Osteocyte (in vitro differentiated cells): Measurements from ENCODE around the gene LAX1. TPM values are rescaled to one million over a fixed set of nuclear protein-coding genes. Genes with fewer than 3 reads are reported as not detected.

Experiments
- DNase-seq: peaks from one replicate; pipeline ENCODE4 v3.0.0; 2021; ENCODE audit warnings: mixed read lengths; ENCODE audit not compliant: unreplicated experiment; ENCODE audit errors: extremely low spot score
- H3K27ac Mint-ChIP-seq: one replicate; pipeline ENCODE4 v1.8.0; 2021; ENCODE audit warnings: mild to moderate bottlenecking, mixed read lengths; ENCODE audit not compliant: unreplicated experiment
- H3K27me3 Mint-ChIP-seq: one replicate; pipeline ENCODE4 v1.8.0; 2021; ENCODE audit warnings: mixed read lengths; ENCODE audit not compliant: unreplicated experiment
- H3K36me3 Mint-ChIP-seq: one replicate; pipeline ENCODE4 v1.8.0; 2021; ENCODE audit warnings: mixed read lengths; ENCODE audit not compliant: unreplicated experiment
- H3K4me1 Mint-ChIP-seq: one replicate; pipeline ENCODE4 v1.8.0; 2021; ENCODE audit warnings: mixed read lengths; ENCODE audit not compliant: unreplicated experiment
- H3K4me3 Mint-ChIP-seq: one replicate; pipeline ENCODE4 v1.8.0; 2021; ENCODE audit warnings: mild to moderate bottlenecking, moderate library complexity, mixed read lengths; ENCODE audit not compliant: unreplicated experiment
- H3K9me3 Mint-ChIP-seq: one replicate; pipeline ENCODE4 v1.8.0; 2021; ENCODE audit warnings: mixed read lengths; ENCODE audit not compliant: unreplicated experiment
- total RNA-seq: library from RNA; stranded (reverse); gene quantifications from 2 replicates; pipeline ENCODE4 v1.2.1, GENCODE V29; 2021
- TF ChIP-seq, protein P1 (sequence below): fragments of 200-600 bp; sonication (generic); IDR thresholded peaks from 2 replicates; pipeline ENCODE4 v1.5.0; 2021; ENCODE audit warnings: antibody characterized with exemption, mild to moderate bottlenecking, moderate library complexity

The LAX1 gene
- total RNA-seq, 1 donor from 2014 or later = not detected

DNA sequence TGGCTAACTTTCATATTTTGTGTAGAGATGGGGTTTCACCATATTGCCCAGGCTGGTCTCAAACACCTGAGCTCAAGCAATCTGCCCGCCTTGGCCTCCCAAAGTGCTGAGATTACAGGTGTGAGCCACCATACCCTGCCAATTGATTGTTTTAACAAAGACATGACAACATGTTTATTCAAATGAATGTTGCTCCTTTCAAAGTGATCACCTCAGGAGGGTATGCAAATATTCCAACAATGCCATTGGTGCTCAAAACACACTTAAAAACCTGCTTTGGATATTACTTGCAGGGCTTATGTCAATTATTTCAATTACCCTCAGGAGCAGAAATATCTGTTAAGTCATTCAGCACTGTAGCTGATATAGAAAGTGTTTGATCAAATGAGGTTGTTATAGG lies 7.9 kb downstream of the LAX1 start:
- no peak for DNase-seq
- H3K4me1 Mint-ChIP-seq = no peaks in the 10 kb centered on the region
- TF ChIP-seq, protein P1, sequence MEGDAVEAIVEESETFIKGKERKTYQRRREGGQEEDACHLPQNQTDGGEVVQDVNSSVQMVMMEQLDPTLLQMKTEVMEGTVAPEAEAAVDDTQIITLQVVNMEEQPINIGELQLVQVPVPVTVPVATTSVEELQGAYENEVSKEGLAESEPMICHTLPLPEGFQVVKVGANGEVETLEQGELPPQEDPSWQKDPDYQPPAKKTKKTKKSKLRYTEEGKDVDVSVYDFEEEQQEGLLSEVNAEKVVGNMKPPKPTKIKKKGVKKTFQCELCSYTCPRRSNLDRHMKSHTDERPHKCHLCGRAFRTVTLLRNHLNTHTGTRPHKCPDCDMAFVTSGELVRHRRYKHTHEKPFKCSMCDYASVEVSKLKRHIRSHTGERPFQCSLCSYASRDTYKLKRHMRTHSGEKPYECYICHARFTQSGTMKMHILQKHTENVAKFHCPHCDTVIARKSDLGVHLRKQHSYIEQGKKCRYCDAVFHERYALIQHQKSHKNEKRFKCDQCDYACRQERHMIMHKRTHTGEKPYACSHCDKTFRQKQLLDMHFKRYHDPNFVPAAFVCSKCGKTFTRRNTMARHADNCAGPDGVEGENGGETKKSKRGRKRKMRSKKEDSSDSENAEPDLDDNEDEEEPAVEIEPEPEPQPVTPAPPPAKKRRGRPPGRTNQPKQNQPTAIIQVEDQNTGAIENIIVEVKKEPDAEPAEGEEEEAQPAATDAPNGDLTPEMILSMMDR = no peak
- no peak overlapping the region for H3K27ac Mint-ChIP-seq
- H3K36me3 Mint-ChIP-seq = no peaks in the 10 kb centered on the region
- no peak overlapping the region for H3K4me3 Mint-ChIP-seq
- peaks cover 25% of the 10 kb centered on the region for H3K27me3 Mint-ChIP-seq
- H3K9me3 Mint-ChIP-seq = no peaks in the 10 kb centered on the region

DNA sequence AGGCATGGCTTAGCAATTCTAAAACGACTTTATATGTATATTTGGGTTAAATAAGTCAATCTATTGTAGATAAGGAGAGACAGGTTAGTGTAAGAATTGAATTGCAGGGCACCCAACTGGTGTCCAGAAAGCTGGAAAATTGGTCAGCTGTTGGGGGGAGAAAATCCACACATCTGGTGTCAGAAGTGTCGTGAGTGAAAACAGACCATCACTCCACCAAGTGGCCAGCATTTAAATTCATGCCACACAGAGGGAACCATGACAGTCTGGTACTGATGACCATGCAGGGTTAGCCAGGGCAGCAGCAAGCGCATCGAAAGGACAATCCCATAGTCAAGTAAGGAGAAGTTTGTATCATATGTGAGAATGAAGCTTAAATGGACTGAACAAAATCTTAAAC lies 11.7 kb downstream of the LAX1 start:
- peaks cover 5% of the 10 kb centered on the region for H3K27me3 Mint-ChIP-seq
- TF ChIP-seq, protein P1 = peak; percentile 27
- no peak overlapping the region for H3K4me3 Mint-ChIP-seq
- no peaks in the 10 kb centered on the region for H3K4me1 Mint-ChIP-seq
- no peaks in the 10 kb centered on the region for H3K36me3 Mint-ChIP-seq
- no peaks in the 10 kb centered on the region for H3K9me3 Mint-ChIP-seq
- no peak overlapping the region for H3K27ac Mint-ChIP-seq
- DNase-seq = no peak

DNA sequence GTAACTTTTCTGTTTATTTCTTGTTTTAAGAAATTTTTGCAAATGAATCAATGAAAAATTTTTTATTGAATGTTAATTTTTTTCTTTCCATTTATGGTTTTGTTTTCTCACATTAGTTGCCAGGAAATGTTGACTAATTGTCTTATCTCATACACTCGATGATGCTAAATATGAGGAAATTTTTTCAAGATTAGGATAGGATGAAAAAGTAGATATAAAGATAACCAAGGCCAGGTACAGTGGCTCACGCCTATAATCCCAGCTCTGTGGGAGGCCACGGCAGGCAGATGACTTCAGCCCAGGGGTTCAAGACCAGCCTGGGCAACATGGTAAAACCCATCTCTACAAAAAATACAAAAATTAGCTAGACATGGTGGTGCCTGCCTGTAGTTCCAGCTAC lies 12.6 kb downstream of the LAX1 start:
- H3K4me3 Mint-ChIP-seq = no peak overlapping the region
- no peak for DNase-seq
- no peaks in the 10 kb centered on the region for H3K27me3 Mint-ChIP-seq
- no peaks in the 10 kb centered on the region for H3K36me3 Mint-ChIP-seq
- no peak overlapping the region for H3K27ac Mint-ChIP-seq
- H3K9me3 Mint-ChIP-seq = no peaks in the 10 kb centered on the region
- no peaks in the 10 kb centered on the region for H3K4me1 Mint-ChIP-seq
- TF ChIP-seq, protein P1 = no peak

DNA sequence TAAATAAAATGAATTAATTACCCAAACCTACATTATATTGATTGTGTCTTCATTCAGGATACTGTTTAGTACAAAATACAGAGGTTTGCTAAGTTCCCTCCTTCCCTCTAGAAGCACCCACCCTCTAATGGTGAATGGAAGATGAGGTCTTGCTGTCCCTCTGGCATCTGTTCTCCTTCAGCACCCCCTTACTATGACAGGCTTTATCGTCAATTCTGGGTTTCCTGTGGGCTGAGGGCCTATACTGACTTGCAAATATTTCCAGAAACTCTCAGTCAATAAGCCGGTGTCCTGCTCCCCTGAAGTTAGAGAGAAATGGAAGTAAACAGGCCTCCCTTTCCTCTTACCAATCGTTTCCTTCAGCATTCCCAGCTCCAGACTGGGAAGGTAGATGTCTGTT lies 13.2 kb downstream of the LAX1 start:
- Mint-ChIP-seq H3K27ac (no peak overlapping the region), H3K27me3 (no peaks in the 10 kb centered on the region), H3K36me3 (no peaks in the 10 kb centered on the region), H3K4me3 (no peak overlapping the region), H3K4me1 (no peaks in the 10 kb centered on the region), H3K9me3 (no peaks in the 10 kb centered on the region)
- TF ChIP-seq, protein P1 = no peak
- no peak for DNase-seq

DNA sequence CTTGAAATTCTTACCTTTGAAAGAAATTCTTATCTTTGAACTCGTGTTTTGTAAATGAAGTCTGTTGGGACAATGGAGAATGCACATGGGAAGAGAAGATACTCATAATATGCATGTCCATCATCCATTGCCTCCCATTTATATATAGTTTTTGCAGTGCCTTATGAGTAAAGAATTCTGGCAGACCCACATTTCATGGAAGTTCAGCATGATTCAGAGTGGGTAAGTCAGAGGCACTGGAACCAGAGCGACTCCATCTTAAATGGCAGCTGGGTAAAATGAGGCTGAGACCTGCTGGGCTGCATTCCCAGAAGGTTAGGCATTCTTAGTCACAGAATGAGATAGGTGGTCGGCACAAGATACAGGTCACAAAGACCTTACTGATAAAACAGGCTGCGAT lies 13.8 kb downstream of the LAX1 start:
- DNase-seq = no peak
- Mint-ChIP-seq H3K9me3 (no peaks in the 10 kb centered on the region), H3K36me3 (no peaks in the 10 kb centered on the region), H3K4me3 (no peak overlapping the region), H3K27me3 (no peaks in the 10 kb centered on the region), H3K27ac (no peak overlapping the region), H3K4me1 (no peaks in the 10 kb centered on the region)
- TF ChIP-seq, protein P1 = no peak
